A549 (cell line): ENCODE results near the gene C3orf70. TPM values are rescaled to one million over a fixed set of nuclear protein-coding genes. Genes with fewer than 3 reads are reported as not detected.

ENCODE experiments used
- ATAC-seq, 2 experiments: fragments of 200-7000 bp in 1 of 2; fragments of >200 bp in 1 of 2; cut with Nextera tagmentation in 1 of 2; cut with Tn5 transposase in 1 of 2; 3 replicates each; pipeline versions ENCODE4 v1.8.0 to v1.9.1; 2018 to 2020; ENCODE audit warnings: mild to moderate bottlenecking in 1 of 2, moderate library complexity in 1 of 2
- CTCF ChIA-PET: fragments of 300-600 bp; sonication (Branson Sonifier 250); formaldehyde crosslinking; extraction: SDS; loops from one replicate; lab custom pipeline; 2021; ENCODE audit warnings: antibody characterized with exemption, inconsistent platforms; lab: Yijun Ruan, JAX
- POLR2A ChIA-PET: fragments of 350-600 bp; formaldehyde crosslinking; extraction: SDS; loops from one replicate; lab custom pipeline; 2021; ENCODE audit warnings: antibody characterized with exemption, inconsistent platforms; lab: Yijun Ruan, JAX
- DNase-seq, 2 experiments: peaks; one replicate each; pipeline versions ENCODE4 v3.0.0 to v3.0.0-alpha.2; 2011 to 2016; ENCODE audit warnings: low read depth in 1 of 2, low spot score in 1 of 2
- FAIRE-seq: peaks from 2 replicates; lab custom pipeline; 2011; peaks lifted over from hg19 to GRCh38; lab: Jason Lieb, UNC
- H3K27ac ChIP-seq, 2 experiments: fragments of >200 bp; sonication (Bioruptor Twin); formaldehyde crosslinking; 3 replicates each; pipeline ENCODE4 v1.5.1; 2016 to 2017
- H3K4me1 ChIP-seq: fragments of >200 bp; sonication (Bioruptor Twin); formaldehyde crosslinking; 3 replicates; pipeline ENCODE4 v1.6.1; 2016
- H3K4me2 ChIP-seq: fragments of >200 bp; sonication (Bioruptor Twin); formaldehyde crosslinking; 3 replicates; pipeline ENCODE4 v1.6.1; 2016
- H3K4me3 ChIP-seq: fragments of >200 bp; sonication (Bioruptor Twin); formaldehyde crosslinking; 3 replicates; pipeline ENCODE4 v1.5.1; 2016
- H3K9me3 ChIP-seq: fragments of >200 bp; sonication (Bioruptor Twin); formaldehyde crosslinking; 3 replicates; pipeline ENCODE4 v1.6.1; 2016
- BHLHE40 ChIP-seq: IDR thresholded peaks from 2 replicates; pipeline ENCODE4 v1.6.1; 2012; ENCODE audit warnings: low read depth, low read length, inconsistent platforms
- CBX8 ChIP-seq: fragments of 200-600 bp; sonication (generic); IDR thresholded peaks from 2 replicates; pipeline ENCODE4 v1.6.1; 2016
- CHD2 ChIP-seq: fragments of 150-350 bp; IDR thresholded peaks from 2 replicates; pipeline ENCODE4 v1.6.1; 2014; ENCODE audit warnings: low read length; ENCODE audit not compliant: partially characterized antibody
- CHD4 ChIP-seq: fragments of 200-600 bp; sonication (generic); IDR thresholded peaks from 2 replicates; pipeline ENCODE4 v1.6.1; 2016; ENCODE audit warnings: antibody characterized with exemption, mild to moderate bottlenecking, borderline replicate concordance
- E2F6 ChIP-seq: IDR thresholded peaks from 2 replicates; pipeline ENCODE4 v1.6.1; 2012; ENCODE audit warnings: low read depth, borderline replicate concordance
- EHF ChIP-seq: fragments of 250-450 bp; sonication (Bioruptor Pico); IDR thresholded peaks from 2 replicates; pipeline ENCODE4 v1.5.0; 2020; ENCODE audit warnings: mild to moderate bottlenecking
- EHMT2 ChIP-seq: fragments of 200-600 bp; sonication (generic); IDR thresholded peaks from 2 replicates; pipeline ENCODE4 v1.6.1; 2016; ENCODE audit warnings: antibody characterized with exemption, low read depth, mild to moderate bottlenecking, moderate library complexity
- ELK1 ChIP-seq: fragments of 150-350 bp; IDR thresholded peaks from 2 replicates; pipeline ENCODE4 v1.6.1; 2014; ENCODE audit warnings: low read depth, mild to moderate bottlenecking, low read length
- ESRRA ChIP-seq: fragments of 150-350 bp; IDR thresholded peaks from 2 replicates; pipeline ENCODE4 v1.6.1; 2014; ENCODE audit warnings: mild to moderate bottlenecking, low read length, borderline replicate concordance
- FOXS1 ChIP-seq: fragments of 250-450 bp; sonication (Bioruptor Pico); IDR thresholded peaks from 2 replicates; pipeline ENCODE4 v1.5.0; 2020; ENCODE audit warnings: mild to moderate bottlenecking, moderate library complexity
- GATA3 ChIP-seq: IDR thresholded peaks from 2 replicates; pipeline ENCODE4 v1.6.1; 2012; ENCODE audit warnings: borderline replicate concordance
- HES2 ChIP-seq: fragments of >200 bp; sonication (Bioruptor Twin); formaldehyde crosslinking; IDR thresholded peaks from 2 replicates; pipeline ENCODE4 v1.6.1; 2016
- HOXA7 ChIP-seq: fragments of 250-450 bp; sonication (Bioruptor Pico); IDR thresholded peaks from 2 replicates; pipeline ENCODE4 v1.5.0; 2020; ENCODE audit warnings: mild to moderate bottlenecking, moderate library complexity
- KDM1A ChIP-seq: fragments of 200-600 bp; sonication (generic); IDR thresholded peaks from 2 replicates; pipeline ENCODE4 v1.6.1; 2016; ENCODE audit warnings: low read depth, mild to moderate bottlenecking
- MAFK ChIP-seq: fragments of 450-650 bp; IDR thresholded peaks from 2 replicates; pipeline ENCODE4 v1.6.1; 2014; ENCODE audit not compliant: partially characterized antibody
- PHF8 ChIP-seq: fragments of 200-600 bp; sonication (generic); IDR thresholded peaks from 2 replicates; pipeline ENCODE4 v1.6.1; 2016; ENCODE audit warnings: low read depth, mild to moderate bottlenecking, antibody characterized with exemption, moderate library complexity, borderline replicate concordance
- POLR2A ChIP-seq: IDR thresholded peaks from 2 replicates; pipeline ENCODE4 v1.6.1; 2012; ENCODE audit warnings: mild to moderate bottlenecking, low read length
- RCOR1 ChIP-seq: fragments of 150-350 bp; IDR thresholded peaks from 2 replicates; pipeline ENCODE4 v1.6.1; 2014; ENCODE audit warnings: antibody characterized with exemption, low read length, low read depth
- RFX5 ChIP-seq: fragments of 450-650 bp; IDR thresholded peaks from 2 replicates; pipeline ENCODE4 v1.7.1; 2014; ENCODE audit warnings: antibody characterized with exemption, mild to moderate bottlenecking, moderate library complexity
- SMC3 ChIP-seq: fragments of >200 bp; sonication (Bioruptor Twin); formaldehyde crosslinking; IDR thresholded peaks from 3 replicates; pipeline ENCODE4 v1.6.1; 2018; ENCODE audit warnings: inconsistent platforms
- TP53 ChIP-seq: fragments of 250-450 bp; sonication (Bioruptor Pico); IDR thresholded peaks from 2 replicates; pipeline ENCODE4 v1.5.0; 2021; ENCODE audit warnings: mild to moderate bottlenecking, moderate library complexity
- ZFP36 ChIP-seq: fragments of 450-650 bp; IDR thresholded peaks from 2 replicates; pipeline ENCODE4 v1.6.1; 2014; ENCODE audit warnings: borderline replicate concordance; ENCODE audit not compliant: partially characterized antibody
- ZNF302 ChIP-seq: fragments of 250-450 bp; sonication (Bioruptor Pico); IDR thresholded peaks from 2 replicates; pipeline ENCODE4 v1.9.0; 2021; ENCODE audit warnings: inconsistent platforms, mild to moderate bottlenecking, moderate library complexity
- WGBS: methylation state at CpG from one replicate; pipeline ENCODE4 v1.1.6; 2017; ENCODE audit errors: missing lambda C conversion rate; 5-methylcytosine and 5-hydroxymethylcytosine counted together
- polyA plus RNA-seq, 4 experiments: library from polyadenylated mRNA; depleted of rRNA in 3 of 4; stranded (reverse); fragments of >200 nt; fragmentation: RNase III in 1 of 4; extraction: RNeasy Plus Mini Kit Qiagen cat#74134 plus additional on column Dnase treatment in 1 of 4; gene quantifications; 2 replicates in 3 of 4; 3 replicates in 1 of 4; pipeline ENCODE4 v1.2.3, GENCODE V29; 2011 to 2017
- TF ChIP-seq, protein P1 (sequence below): fragments of 250-450 bp; sonication (Bioruptor Pico); IDR thresholded peaks from 2 replicates; pipeline ENCODE4 v1.5.0; 2021; ENCODE audit warnings: mild to moderate bottlenecking, moderate library complexity, borderline replicate concordance
- TF ChIP-seq, protein P2 (sequence below): fragments of 450-650 bp; IDR thresholded peaks from 2 replicates; pipeline ENCODE4 v1.6.1; 2014; ENCODE audit warnings: antibody characterized with exemption
- TF ChIP-seq, protein P3 (sequence below): IDR thresholded peaks from 2 replicates; pipeline ENCODE4 v1.6.1; 2012

The C3orf70 gene
- polyA plus RNA-seq, 2 of the 4 experiments (the other 2 are of a cell fraction) = 0.01 TPM; not detected in 1

- Histone ChIP-seq H3K27ac (no peak overlapping the region), H3K4me2 (no peak overlapping the region), H3K4me3 (no peak overlapping the region)
- TF ChIP-seq RCOR1 (no peak), RFX5 (no peak), PHF8 (no peak), CHD4 (no peak), GATA3 (no peak), ZNF302 (CRISPR knock-in tag) (no peak), CBX8 (no peak), CHD2 (no peak), ZFP36 (no peak)
- TF ChIP-seq, all 56 proteins: peak for 0
- 53% methylated on average over 2 of the region's 2 CpGs for WGBS
- ChIA-PET POLR2A (no interaction called here), CTCF (no interaction called here)
- ATAC-seq (no peak), DNase-seq (no peak), FAIRE-seq (no peak)
- no peaks in the 10 kb centered on the region for H3K4me1 ChIP-seq
- 0 out of 3 replicates have a peak, but pooled peaks cover 8% of the 10 kb centered on the region for H3K9me3 ChIP-seq
Measured at GRCh38 chr3:185058796-185059195, 94.1 kb downstream of the C3orf70 start.

- no peak overlapping the region for H3K27ac ChIP-seq
- H3K4me3 ChIP-seq = no peak overlapping the region
- WGBS = 92% methylated on average over 1 of the region's 1 CpG
- no peaks in the 10 kb centered on the region for H3K4me1 ChIP-seq
- CTCF ChIA-PET = interaction anchor here (0.8 kb wide), 1 partner anchor 9 kb away, joined by 3 read pairs; no protein-coding TSS in a partner anchor
- POLR2A ChIA-PET = no interaction called here
- no peak for FAIRE-seq
- no peak overlapping the region for H3K4me2 ChIP-seq
- no peak for DNase-seq
- no peak for TF ChIP-seq E2F6
- no peak for TF ChIP-seq ZFP36
- no peak for TF ChIP-seq CBX8
- no peak for TF ChIP-seq HES2
- TF ChIP-seq, protein P1, sequence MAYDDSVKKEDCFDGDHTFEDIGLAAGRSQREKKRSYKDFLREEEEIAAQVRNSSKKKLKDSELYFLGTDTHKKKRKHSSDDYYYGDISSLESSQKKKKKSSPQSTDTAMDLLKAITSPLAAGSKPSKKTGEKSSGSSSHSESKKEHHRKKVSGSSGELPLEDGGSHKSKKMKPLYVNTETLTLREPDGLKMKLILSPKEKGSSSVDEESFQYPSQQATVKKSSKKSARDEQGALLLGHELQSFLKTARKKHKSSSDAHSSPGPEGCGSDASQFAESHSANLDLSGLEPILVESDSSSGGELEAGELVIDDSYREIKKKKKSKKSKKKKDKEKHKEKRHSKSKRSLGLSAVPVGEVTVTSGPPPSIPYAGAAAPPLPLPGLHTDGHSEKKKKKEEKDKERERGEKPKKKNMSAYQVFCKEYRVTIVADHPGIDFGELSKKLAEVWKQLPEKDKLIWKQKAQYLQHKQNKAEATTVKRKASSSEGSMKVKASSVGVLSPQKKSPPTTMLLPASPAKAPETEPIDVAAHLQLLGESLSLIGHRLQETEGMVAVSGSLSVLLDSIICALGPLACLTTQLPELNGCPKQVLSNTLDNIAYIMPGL = no peak
- H3K9me3 ChIP-seq = 0 out of 3 replicates have a peak, but pooled peaks cover 8% of the 10 kb centered on the region
- no peak for ATAC-seq
Measured at GRCh38 chr3:185057829-185058228, 95.0 kb downstream of the C3orf70 start.

GRCh38 chr3:185056908-185057307 is 96.0 kb downstream of the C3orf70 start:
- ChIA-PET POLR2A (no interaction called here), CTCF (interaction anchor here (0.8 kb wide), 1 partner anchor 10 kb away, joined by 3 read pairs; no protein-coding TSS in a partner anchor)
- H3K4me1 ChIP-seq = no peaks in the 10 kb centered on the region
- H3K4me2 ChIP-seq = no peak overlapping the region
- ATAC-seq = no peak
- H3K27ac ChIP-seq = no peak overlapping the region
- 0 out of 3 replicates have a peak, but pooled peaks cover 8% of the 10 kb centered on the region for H3K9me3 ChIP-seq
- DNase-seq = no peak
- H3K4me3 ChIP-seq = no peak overlapping the region
- 77% methylated on average over 2 of the region's 2 CpGs for WGBS
- no peak for FAIRE-seq
- TF ChIP-seq KDM1A = no peak
- TF ChIP-seq CHD4 = no peak
- no peak for TF ChIP-seq MAFK
- TF ChIP-seq, protein P1 = no peak
- no peak for TF ChIP-seq ELK1
- TF ChIP-seq POLR2A = no peak
- TF ChIP-seq, protein P2, sequence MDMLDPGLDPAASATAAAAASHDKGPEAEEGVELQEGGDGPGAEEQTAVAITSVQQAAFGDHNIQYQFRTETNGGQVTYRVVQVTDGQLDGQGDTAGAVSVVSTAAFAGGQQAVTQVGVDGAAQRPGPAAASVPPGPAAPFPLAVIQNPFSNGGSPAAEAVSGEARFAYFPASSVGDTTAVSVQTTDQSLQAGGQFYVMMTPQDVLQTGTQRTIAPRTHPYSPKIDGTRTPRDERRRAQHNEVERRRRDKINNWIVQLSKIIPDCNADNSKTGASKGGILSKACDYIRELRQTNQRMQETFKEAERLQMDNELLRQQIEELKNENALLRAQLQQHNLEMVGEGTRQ = no peak
- no peak for TF ChIP-seq SMC3
- TF ChIP-seq EHMT2 = no peak
- TF ChIP-seq, protein P3, sequence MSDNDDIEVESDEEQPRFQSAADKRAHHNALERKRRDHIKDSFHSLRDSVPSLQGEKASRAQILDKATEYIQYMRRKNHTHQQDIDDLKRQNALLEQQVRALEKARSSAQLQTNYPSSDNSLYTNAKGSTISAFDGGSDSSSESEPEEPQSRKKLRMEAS = no peak
- TF ChIP-seq HOXA7 (CRISPR knock-in tag) = no peak
- TF ChIP-seq ESRRA = no peak
- no peak for TF ChIP-seq EHF
- TF ChIP-seq BHLHE40 = no peak
- no peak for TF ChIP-seq TP53 (CRISPR knock-in tag)
- no peak for TF ChIP-seq CHD2
- no peak for TF ChIP-seq FOXS1 (CRISPR knock-in tag)
